Measurements from ENCODE around the gene TBL1X.

Gene TBL1X

GRCh38 chrX:9498236-9498635 lies 33.4 kb downstream of the TBL1X start:
- DNase-seq (ENCODE audit: low read depth) = no peak

GRCh38 chrX:9500584-9500983 lies 35.7 kb downstream of the TBL1X start:
- no peak for DNase-seq (ENCODE audit: low read depth)

- DNase-seq (ENCODE audit: low read depth) = no peak
These were observed 36.5 kb downstream of the TBL1X start for GRCh38 chrX:9501362-9501761.

DNA sequence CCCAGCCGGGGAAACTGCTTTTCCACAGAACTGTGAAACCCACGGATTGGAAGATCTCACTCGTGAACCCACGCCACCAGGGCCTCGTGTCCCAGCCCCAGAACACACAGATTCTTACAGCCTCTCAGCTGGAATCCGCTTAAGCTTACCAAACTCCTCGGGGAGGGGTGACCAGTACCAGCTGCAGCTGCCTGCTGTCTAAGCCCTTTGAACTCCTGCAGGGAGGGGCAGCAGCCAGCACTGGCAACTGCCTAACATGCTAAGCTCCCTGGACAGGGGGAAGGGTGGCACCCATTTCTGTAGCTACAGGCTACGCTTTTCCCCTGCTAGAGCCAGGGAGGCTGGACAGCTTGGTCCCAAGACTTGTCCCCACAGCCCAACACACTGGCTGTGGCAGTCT lies 38.4 kb downstream of the TBL1X start:
- DNase-seq (ENCODE audit: low read depth) = no peak

DNA sequence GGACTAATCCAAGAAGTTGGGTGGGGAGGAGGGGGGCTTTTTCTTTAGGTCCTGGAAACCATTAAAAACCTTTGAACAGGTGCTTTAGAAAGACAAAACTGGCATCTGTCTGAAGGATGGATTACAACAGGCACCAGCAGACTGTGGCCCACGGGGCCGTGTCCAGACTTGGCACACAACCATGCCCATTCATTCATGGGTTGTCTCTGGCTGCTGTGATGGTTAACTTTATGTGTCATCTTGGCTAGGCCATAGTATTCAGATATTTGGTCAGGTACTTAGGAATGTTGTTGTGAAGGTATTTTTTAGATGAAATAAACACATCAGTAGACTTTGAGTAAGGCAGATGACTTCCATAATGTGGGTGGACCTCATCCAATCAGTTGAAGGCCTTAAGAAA lies 45.5 kb downstream of the TBL1X start:
- no peak for DNase-seq (ENCODE audit: low read depth)

- no peak for DNase-seq (ENCODE audit: low read depth)
These were observed 46.1 kb downstream of the TBL1X start for GRCh38 chrX:9510980-9511379.

DNA sequence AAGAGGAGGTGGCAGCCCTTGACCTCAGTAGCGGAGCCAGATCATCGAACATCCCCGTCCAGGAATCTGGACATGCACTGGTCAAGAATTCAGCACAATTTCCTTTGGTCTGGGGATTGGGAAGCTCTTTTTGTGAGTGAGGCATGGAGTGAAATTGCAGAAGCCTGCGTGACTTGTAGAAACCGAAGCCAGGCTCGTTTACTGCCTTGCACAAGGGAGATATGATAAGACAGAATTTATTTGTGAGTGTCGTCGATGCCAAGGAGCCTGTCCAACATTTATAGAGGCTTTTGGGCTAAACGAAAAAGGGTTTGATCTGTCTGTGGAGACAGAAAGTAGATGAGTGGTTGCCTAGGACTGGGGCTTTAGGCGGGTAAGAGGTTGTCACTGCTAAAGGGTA lies 50.6 kb downstream of the TBL1X start:
- DNase-seq (ENCODE audit: low read depth) = no peak

DNA sequence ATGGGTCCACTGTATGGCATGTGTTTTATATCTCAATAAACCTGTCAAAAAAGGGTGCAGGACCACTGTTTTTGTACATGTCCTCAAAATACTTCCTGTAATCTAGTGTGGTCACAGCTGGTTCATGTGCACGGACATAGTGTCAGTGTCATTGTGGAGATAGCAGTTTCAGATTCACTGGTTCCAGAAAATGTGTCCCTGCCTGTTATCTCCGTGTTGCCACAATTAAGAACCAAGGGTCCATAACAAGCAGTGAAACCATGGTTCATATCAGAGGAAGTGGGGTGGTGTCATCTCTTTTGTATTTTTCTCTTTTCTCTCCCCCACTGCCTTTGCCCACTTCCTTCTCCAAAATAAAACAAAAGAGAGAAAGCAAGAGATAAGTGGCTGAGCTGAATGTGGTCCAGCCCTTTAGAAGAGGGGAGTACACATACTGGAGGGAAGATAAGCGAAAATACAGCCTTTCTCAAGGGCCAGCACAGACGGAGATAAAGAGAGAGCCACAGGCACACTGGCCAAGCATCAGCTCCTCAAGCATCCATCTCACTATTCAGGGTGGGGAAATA lies 51.2 kb downstream of the TBL1X start:
- no peak for DNase-seq (ENCODE audit: low read depth)

DNA sequence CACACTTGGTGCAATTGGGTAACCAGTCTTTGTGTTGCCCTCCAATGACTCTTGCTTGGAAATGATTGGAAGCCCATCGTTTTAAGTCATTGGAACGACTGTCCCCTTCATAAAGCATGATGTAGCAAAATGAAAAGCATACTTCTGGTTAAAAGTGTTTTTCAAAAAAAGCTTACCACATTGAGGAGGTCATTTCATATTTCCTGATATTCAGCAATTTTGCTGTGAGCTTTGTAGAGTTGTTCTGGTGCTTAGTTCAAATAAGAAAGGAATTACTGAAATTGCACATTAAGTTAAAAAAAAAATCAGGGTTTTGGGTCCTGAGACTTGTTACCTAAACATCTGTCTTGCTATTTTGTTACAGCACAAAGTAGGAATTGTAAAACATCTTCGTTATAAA lies 51.8 kb downstream of the TBL1X start:
- DNase-seq (ENCODE audit: low read depth) = no peak

DNA sequence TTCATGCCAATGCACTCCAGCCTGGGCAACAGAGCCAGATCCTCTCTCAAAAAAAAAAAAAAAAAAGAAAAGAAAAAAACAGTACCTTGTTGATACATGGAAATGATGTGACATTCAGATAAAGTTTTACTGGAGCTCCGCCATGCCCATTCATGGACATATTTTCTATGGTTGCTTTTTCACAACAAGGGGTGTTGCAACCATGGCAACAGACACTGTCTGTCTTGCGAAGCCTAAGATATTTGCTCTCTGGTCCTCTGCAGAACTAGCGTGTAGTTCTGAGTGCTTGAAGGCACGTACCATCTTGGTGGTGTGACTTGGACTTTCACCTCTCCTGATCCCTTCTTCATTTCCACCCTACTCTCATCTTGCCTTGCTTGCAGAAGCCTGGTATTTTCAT lies 53.2 kb downstream of the TBL1X start:
- no peak for DNase-seq (ENCODE audit: low read depth)

- DNase-seq (ENCODE audit: low read depth) = no peak
These were observed 54.0 kb downstream of the TBL1X start for GRCh38 chrX:9518889-9519288.

GRCh38 chrX:9519546-9520216 lies 54.8 kb downstream of the TBL1X start:
- DNase-seq (ENCODE audit: low read depth) = no peak

- no peak for DNase-seq (ENCODE audit: low read depth)
These were observed 55.3 kb downstream of the TBL1X start for GRCh38 chrX:9520217-9520590.

- DNase-seq (ENCODE audit: low read depth) = no peak
These were observed 57.7 kb downstream of the TBL1X start for GRCh38 chrX:9522378-9523155.

DNA sequence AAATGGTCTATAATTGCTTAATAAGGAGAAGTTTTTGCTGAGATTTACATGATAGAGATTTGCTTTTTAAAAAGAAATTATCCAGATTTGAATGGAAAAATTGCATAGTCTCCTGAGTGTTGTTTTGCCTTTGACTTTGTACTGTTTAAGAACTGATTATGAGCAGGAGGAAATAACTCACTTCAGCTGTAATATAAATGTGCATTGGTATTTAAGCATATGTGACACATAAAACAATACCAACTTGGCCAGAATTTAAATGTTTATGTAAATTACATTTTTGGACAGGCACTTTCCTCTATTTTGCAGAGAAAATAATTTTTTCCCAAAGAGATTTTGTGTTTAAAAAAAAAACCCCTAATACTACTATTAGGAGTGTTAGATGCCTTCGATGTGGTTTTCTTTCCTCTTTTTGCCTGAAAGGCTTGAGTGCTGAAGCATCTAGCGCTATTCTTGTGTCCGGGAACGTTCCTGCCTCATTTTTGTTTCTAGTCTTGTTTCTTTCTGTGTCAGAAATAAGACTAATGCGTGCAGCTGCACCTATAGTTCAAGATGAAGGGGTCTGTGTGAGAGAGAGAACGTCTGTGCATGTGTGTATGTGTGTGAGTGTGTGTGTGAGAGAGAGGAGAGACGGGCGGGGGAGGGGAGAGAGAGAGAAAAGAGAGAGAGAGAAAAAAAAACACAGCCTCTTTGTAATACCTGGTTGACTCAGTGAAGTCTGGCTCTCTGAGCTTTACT lies 60.8 kb downstream of the TBL1X start:
- no peak for DNase-seq (ENCODE audit: low read depth)

GRCh38 chrX:9526965-9527364 lies 62.1 kb downstream of the TBL1X start:
- DNase-seq (ENCODE audit: low read depth) = no peak

- DNase-seq (ENCODE audit: low read depth) = no peak
These were observed 63.6 kb downstream of the TBL1X start for GRCh38 chrX:9528498-9528897.

DNA sequence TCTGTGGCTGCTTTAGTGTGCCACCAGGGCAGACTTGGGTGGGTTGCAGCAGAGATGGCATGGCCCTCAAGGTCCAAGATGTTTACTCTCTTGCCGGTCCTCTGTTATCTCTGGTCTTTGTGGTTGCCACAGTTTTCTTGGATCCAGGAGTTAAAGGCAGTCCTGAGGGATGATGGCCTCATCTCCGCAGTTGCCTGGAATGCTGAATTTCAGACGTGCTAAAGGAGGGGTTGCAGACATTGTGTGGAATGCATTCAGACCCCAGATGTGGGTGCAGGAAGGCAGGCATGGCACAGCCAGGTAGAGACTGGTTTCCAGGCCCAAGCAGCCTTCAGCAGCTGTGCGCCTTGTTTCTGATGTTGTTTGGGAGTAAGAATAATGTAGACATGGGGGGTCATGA lies 64.4 kb downstream of the TBL1X start:
- DNase-seq (ENCODE audit: low read depth) = no peak

- DNase-seq (ENCODE audit: low read depth) = peak; percentile 12
These were observed 66.0 kb downstream of the TBL1X start for GRCh38 chrX:9530848-9531274.

DNA sequence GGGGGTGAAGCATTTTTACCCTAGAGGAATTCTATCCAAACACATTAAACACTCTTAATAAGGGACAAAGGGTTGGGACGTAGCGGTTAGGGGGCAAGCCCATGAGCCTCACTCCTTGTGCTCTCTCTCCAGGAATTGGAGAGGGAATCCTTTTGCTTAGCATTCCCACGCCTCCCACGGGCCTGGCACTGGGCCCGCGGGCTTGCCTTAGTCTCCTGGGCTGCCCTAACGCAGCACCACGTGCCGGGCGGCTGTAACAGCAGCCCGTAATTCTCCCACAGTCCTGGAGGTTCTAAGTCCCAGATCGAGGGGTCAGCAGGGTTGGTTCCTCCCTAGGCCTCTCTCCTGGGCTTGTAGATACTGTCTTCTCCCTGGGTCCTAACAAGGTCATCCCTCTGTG lies 67.5 kb downstream of the TBL1X start:
- no peak for DNase-seq (ENCODE audit: low read depth)

DNA sequence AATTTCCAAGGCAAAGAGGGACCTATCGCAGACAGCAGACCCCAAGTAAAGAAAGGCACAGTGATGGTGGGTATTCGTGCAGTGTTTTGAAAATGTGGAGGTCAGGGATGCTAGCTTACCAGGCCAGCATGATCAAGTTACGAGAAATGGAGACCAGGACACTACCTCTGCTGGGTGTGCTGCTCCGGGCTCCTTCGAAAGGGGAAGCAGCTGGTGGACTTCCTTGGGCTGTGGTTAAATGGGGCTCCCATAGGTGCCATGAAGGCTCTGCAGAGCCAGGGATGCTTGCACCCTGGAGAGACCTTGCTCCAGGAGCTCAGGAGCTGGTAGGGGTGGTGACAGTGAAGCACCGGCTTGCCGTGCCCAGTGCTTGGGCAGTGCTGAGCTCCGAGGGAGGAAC lies 68.8 kb downstream of the TBL1X start:
- DNase-seq (ENCODE audit: low read depth) = no peak

DNA sequence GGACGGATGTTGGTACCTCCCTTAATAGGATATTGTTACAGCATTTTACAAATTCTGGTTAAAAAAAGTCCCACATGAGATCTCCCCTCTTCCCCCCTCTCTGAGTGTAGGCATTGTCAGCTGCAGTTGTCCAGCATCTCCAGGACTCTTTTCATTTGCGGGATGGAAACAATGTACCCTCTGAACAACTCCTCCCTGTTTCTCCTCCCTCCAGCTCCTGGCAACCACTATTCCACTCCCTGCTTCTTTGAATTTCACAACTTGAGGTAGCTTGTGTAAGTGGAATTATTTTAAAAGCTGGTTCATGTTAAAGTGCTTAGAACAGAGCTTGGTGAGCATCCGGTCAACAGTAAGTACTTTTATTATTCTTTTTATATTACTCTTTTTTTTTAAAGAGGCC lies 69.8 kb downstream of the TBL1X start:
- DNase-seq (ENCODE audit: low read depth) = no peak

- DNase-seq (ENCODE audit: low read depth) = no peak
These were observed 70.2 kb downstream of the TBL1X start for GRCh38 chrX:9535101-9535500.

All from activated T-helper 9 cell treated with anti-CD3 and anti-CD28 coated beads, Interleukin-2, amount 50 U/mL, for 16 hours (primary cell).